ENCODE data around the gene FAM118B.

Gene FAM118B

DNA sequence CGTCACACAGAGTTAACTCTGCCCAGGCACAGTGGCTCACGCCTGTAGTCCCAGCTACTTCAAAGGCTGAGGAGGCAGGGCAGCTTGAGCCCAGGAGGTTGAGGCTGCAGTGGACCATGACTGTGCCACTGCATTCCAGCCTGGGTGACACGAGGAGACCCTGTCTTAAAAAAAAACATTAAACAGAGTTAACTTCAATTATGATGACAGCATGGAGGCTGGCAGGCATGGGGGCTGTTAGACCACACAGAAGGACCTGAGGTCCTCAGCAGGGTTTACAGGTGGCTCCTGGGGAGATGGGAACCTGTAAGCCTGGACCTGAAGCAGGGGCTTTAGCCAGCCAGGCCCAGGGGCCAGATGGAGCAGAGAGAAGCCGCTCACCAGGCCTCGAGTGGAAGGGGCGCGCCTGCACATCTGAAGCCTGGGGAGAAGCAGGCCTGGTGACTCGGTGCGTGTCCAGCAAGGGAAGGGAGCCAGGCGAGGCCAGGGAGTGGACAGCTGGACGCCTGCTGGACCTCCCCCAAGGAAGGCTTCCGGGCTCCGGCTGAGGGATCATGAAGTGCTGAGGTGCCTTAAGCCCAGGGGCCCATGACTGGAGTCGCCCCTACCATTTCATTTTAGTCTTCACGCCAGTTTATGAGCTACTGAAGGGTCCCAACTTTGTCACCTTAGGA is 25.4 kb upstream of the FAM118B start:
- no peaks in the 10 kb centered on the region for H3K9me3 ChIP-seq (ENCODE audit: control insufficient read depth in 5 of 5, low read length in 5 of 5)
- peaks cover 0 to 40% (median 14%) of the 10 kb centered on the region in 5 donors for H3K36me3 ChIP-seq (ENCODE audit: control insufficient read depth in 5 of 5, insufficient read depth in 5 of 5, low read length in 5 of 5)
- H3K27ac ChIP-seq (ENCODE audit: low read depth, low read length), result no peak overlapping the region
- no peaks in the 10 kb centered on the region for H3K27me3 ChIP-seq (ENCODE audit: control insufficient read depth in 5 of 5, insufficient read depth in 4 of 5, low read length in 5 of 5)
- no peak overlapping the region for H3K9ac ChIP-seq (ENCODE audit: low read length in 5 of 5)
- H3K4me1 ChIP-seq (ENCODE audit: control insufficient read depth in 5 of 5, insufficient read depth in 5 of 5, low read length in 5 of 5), result peaks cover 0 to 11% (median 7%) of the 10 kb centered on the region in 5 donors
- H3K4me3 ChIP-seq (ENCODE audit: low read depth in 1 of 5, low read length in 5 of 5), result no peak overlapping the region

DNA sequence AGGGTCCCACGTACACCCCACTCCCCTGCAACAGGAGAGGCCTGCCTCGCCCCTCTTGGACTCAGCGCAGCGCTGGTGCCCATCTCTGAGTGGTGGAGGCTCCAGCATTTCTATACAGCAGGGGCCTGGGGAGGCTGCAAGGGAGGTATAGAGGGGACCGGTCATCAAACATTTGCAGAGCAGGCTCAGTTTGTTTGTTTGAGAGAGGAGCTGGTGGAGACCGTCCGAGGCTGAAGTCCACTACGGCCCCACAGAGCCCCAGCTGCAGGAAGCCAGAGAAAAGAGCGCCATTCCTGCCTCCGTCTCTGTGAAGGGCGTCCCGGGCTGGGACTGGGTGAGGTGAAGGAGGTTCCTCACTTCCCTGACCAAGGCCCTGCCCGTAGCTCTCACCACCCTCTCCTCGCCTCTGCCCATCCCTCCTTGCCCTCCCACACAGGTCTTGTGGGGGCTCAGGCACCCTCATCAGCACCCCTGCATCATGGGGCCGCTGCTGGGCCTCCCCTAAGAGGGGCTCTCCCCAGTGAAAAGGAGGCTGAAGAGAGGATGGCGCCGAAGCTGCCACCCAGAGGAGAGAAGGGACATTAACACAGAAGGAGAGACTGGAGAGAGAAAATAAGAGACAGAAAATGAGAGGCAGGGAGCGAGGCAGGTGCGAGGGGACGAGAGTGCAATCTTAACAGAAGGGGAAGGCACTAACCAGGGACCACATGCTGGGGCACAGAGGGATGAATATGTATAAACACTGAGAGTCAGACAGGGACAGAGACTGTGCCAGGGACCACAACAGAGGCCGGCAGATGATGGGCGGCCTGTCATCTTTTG is 24.7 kb upstream of the FAM118B start:
- Histone ChIP-seq H3K27me3 (ENCODE audit: control insufficient read depth in 5 of 5, insufficient read depth in 4 of 5, low read length in 5 of 5) (no peaks in the 10 kb centered on the region), H3K36me3 (ENCODE audit: control insufficient read depth in 5 of 5, insufficient read depth in 5 of 5, low read length in 5 of 5) (peaks cover 0 to 48% (median 19%) of the 10 kb centered on the region in 5 donors), H3K4me3 (ENCODE audit: low read depth in 1 of 5, low read length in 5 of 5) (no peak overlapping the region), H3K9me3 (ENCODE audit: control insufficient read depth in 5 of 5, low read length in 5 of 5) (no peaks in the 10 kb centered on the region), H3K27ac (ENCODE audit: low read depth, low read length) (no peak overlapping the region), H3K4me1 (ENCODE audit: control insufficient read depth in 5 of 5, insufficient read depth in 5 of 5, low read length in 5 of 5) (peaks cover 0 to 11% (median 7%) of the 10 kb centered on the region in 5 donors), H3K9ac (ENCODE audit: low read length in 5 of 5) (no peak overlapping the region)

DNA sequence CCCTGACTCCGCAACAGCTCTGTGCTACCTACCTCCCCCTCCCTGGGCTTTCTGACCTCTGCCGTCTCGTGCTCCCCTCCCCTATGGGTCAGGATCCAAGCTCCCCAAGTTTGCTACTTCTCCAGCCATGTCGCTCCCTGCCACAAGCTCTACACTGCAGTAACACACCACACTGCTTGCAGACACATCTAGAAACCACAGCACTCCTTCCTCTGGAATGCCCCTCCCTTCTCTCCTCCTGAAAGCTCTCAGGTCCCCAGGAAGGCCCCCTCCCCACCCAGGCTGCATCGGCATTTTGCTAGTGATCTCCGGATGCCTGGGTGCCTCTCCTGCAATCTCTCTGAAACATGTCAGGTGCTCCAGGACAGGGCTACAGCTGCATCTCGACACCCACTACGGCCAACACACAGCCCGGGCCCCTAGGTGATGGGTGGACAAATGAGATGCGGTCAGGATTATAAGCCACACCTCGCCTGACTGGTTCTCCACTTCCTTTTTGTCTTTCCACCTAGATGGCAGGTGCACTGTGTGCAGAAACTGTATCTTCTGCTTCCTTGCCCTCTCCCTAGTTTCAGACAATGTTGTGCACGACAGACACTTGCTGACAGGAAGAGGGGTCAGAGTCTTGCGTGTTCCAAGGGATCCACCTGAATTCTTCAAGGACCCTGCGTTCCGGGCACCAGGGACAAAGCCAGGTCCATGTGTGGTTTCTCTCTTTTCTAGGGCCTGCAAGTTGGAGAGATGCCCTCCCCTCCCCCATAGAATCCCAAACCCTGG is 23.1 kb upstream of the FAM118B start:
- Histone ChIP-seq H3K4me1 (ENCODE audit: control insufficient read depth in 5 of 5, insufficient read depth in 5 of 5, low read length in 5 of 5) (peaks cover under 1 to 19% (median 14%) of the 10 kb centered on the region in 5 donors), H3K27me3 (ENCODE audit: control insufficient read depth in 5 of 5, insufficient read depth in 4 of 5, low read length in 5 of 5) (no peaks in the 10 kb centered on the region), H3K4me3 (ENCODE audit: low read depth in 1 of 5, low read length in 5 of 5) (no peak overlapping the region), H3K36me3 (ENCODE audit: control insufficient read depth in 5 of 5, insufficient read depth in 5 of 5, low read length in 5 of 5) (peaks cover 0 to 64% (median 26%) of the 10 kb centered on the region in 5 donors), H3K9ac (ENCODE audit: low read length in 5 of 5) (no peak overlapping the region), H3K9me3 (ENCODE audit: control insufficient read depth in 5 of 5, low read length in 5 of 5) (no peaks in the 10 kb centered on the region), H3K27ac (ENCODE audit: low read depth, low read length) (no peak overlapping the region)

DNA sequence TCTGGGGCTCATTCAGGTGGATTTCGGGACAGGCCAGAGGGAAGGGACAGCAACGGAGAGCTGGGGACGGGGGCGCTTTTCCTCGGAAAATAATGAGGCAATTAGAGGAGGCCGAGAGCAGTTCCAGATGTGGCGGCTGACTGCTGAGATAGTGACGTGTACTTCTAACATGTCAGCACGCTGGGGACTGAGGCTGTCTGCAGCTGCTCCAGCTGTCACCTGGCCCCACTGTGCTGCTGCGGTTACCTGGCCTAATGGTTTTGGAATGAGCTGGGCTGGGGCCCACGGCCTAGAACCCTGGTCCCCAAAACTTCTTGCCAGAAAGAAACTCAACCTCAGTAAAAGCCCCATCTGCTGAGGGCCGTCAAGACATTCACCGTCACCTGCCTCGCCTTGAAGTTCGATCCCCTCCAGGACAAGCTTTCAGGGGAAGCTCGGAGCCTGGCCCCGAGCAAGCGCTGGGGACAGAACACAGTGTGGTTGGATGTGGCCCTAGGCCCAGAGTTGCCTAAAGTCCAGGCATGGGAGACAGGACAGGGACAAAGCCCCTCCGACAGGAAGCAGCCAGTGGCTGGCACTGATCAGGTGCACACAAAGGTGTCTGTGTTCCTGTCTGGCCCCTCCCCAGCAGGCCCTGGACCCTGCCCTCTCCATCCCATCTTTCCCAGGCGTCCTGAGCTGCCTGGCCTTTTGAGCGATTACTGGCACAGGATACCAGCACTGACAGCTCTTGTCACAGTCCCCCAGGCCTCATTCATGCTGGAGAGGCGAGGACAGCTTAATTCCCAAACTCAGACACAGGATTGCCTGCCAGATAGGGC is 22.3 kb upstream of the FAM118B start:
- H3K9ac ChIP-seq (ENCODE audit: low read length in 5 of 5), result no peak overlapping the region
- H3K4me3 ChIP-seq (ENCODE audit: low read depth in 1 of 5, low read length in 5 of 5), result no peak overlapping the region
- H3K36me3 ChIP-seq (ENCODE audit: control insufficient read depth in 5 of 5, insufficient read depth in 5 of 5, low read length in 5 of 5), result peaks cover 0 to 64% (median 26%) of the 10 kb centered on the region in 5 donors
- H3K4me1 ChIP-seq (ENCODE audit: control insufficient read depth in 5 of 5, insufficient read depth in 5 of 5, low read length in 5 of 5), result peaks cover 1 to 24% (median 19%) of the 10 kb centered on the region in 5 donors
- H3K27me3 ChIP-seq (ENCODE audit: control insufficient read depth in 5 of 5, insufficient read depth in 4 of 5, low read length in 5 of 5), result no peaks in the 10 kb centered on the region
- no peaks in the 10 kb centered on the region for H3K9me3 ChIP-seq (ENCODE audit: control insufficient read depth in 5 of 5, low read length in 5 of 5)
- no peak overlapping the region for H3K27ac ChIP-seq (ENCODE audit: low read depth, low read length)

DNA sequence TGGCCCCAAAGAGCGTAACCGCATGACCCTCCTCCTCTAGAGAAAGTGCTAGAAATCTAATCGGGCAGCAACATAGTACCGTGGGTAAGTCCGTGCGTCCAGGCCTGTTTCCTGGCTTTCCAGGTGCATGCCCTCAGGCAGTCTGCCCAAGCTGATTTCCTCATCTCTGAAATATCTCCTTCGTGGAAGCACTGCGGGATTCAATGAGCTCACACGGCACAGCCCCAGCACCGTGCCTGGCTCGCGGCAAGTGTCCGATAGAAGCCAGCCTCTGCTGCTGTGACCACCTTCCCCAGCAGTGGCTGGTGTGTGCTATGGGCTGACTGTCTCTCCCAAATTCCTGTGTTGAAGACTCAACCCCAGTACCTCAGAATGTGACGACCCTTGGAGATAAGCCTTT is 20.8 kb upstream of the FAM118B start:
- Histone ChIP-seq H3K27ac (ENCODE audit: low read depth, low read length) (no peak overlapping the region), H3K27me3 (ENCODE audit: control insufficient read depth in 5 of 5, insufficient read depth in 4 of 5, low read length in 5 of 5) (no peaks in the 10 kb centered on the region), H3K9me3 (ENCODE audit: control insufficient read depth in 5 of 5, low read length in 5 of 5) (no peaks in the 10 kb centered on the region), H3K36me3 (ENCODE audit: control insufficient read depth in 5 of 5, insufficient read depth in 5 of 5, low read length in 5 of 5) (peaks cover 0 to 63% (median 28%) of the 10 kb centered on the region in 5 donors), H3K4me1 (ENCODE audit: control insufficient read depth in 5 of 5, insufficient read depth in 5 of 5, low read length in 5 of 5) (peaks cover 1 to 22% (median 18%) of the 10 kb centered on the region in 5 donors), H3K4me3 (ENCODE audit: low read depth in 1 of 5, low read length in 5 of 5) (no peak overlapping the region), H3K9ac (ENCODE audit: low read length in 5 of 5) (no peak overlapping the region)

DNA sequence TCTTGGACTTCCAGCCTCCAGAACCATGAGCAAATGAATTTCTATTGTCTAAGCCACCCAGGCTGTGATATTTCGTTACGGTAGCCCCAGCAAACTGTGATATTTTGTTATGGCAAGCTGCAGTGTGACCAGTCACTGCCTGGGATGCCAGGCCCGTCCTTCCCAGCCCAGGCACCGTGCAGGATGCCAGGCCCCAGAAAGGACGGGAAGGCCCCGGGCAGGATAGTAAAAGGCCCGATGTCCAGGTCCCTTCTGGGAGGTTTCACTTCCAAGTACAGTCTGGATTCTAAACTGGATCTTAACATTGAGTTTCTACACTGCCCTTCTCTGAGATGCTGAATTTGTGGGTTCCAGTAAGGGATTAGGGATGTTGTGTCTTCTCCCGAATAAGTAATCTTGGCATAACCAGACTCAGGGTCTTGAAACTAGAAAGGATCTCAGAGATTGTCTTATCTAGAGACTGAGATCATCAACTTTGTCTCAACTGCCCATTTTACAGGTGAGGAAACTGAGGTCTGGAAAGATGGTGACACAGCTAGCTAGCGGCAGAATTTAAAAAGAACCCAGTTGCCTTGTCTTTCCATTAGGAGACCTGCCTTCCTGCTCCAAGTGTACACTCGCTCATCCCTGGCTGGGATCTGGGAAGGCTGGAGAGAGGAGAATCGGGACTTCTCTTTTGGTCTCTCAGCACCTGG is 20.1 kb upstream of the FAM118B start:
- H3K9me3 ChIP-seq (ENCODE audit: control insufficient read depth in 5 of 5, low read length in 5 of 5), result no peaks in the 10 kb centered on the region
- H3K27me3 ChIP-seq (ENCODE audit: control insufficient read depth in 5 of 5, insufficient read depth in 4 of 5, low read length in 5 of 5), result no peaks in the 10 kb centered on the region
- H3K9ac ChIP-seq (ENCODE audit: low read length in 5 of 5), result no peak overlapping the region
- peak overlapping the region; percentile 54 for H3K27ac ChIP-seq (ENCODE audit: low read depth, low read length)
- H3K4me1 ChIP-seq (ENCODE audit: control insufficient read depth in 5 of 5, insufficient read depth in 5 of 5, low read length in 5 of 5), result peaks cover 0 to 15% (median 12%) of the 10 kb centered on the region in 5 donors
- H3K4me3 ChIP-seq (ENCODE audit: low read depth in 1 of 5, low read length in 5 of 5), result no peak overlapping the region
- peaks cover 0 to 66% (median 32%) of the 10 kb centered on the region in 5 donors for H3K36me3 ChIP-seq (ENCODE audit: control insufficient read depth in 5 of 5, insufficient read depth in 5 of 5, low read length in 5 of 5)

DNA sequence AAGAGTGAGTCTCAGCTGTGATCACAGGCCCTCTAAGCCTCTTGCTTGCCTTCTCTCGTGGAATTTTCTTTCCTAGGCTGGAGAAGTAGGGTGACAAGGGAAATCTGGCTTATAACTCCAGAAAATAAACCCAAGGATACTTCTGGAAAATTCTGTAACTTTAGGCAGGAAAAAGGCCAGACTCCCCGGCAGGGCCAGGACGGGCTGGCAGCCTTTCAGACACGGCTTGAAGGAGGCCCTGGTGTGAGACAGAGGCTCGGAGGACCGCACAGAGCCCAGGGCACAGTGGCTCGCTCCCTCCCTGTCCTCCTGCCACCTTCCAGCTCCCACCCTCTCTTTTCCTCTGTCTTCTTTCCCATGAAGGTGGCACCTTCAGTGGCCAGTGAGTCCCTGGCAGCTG is 19.2 kb upstream of the FAM118B start:
- peaks cover 0 to 69% (median 38%) of the 10 kb centered on the region in 5 donors for H3K36me3 ChIP-seq (ENCODE audit: control insufficient read depth in 5 of 5, insufficient read depth in 5 of 5, low read length in 5 of 5)
- no peak overlapping the region for H3K4me3 ChIP-seq (ENCODE audit: low read depth in 1 of 5, low read length in 5 of 5)
- H3K4me1 ChIP-seq (ENCODE audit: control insufficient read depth in 5 of 5, insufficient read depth in 5 of 5, low read length in 5 of 5), result peaks cover 0 to 16% (median 12%) of the 10 kb centered on the region in 5 donors
- no peaks in the 10 kb centered on the region for H3K27me3 ChIP-seq (ENCODE audit: control insufficient read depth in 5 of 5, insufficient read depth in 4 of 5, low read length in 5 of 5)
- H3K9me3 ChIP-seq (ENCODE audit: control insufficient read depth in 5 of 5, low read length in 5 of 5), result peaks cover 0 to 2% (median 0%) of the 10 kb centered on the region in 5 donors
- H3K27ac ChIP-seq (ENCODE audit: low read depth, low read length), result peak overlapping the region; percentile 54
- peak overlapping the region in 2 of 5 donors; percentile 27 to 35 for H3K9ac ChIP-seq (ENCODE audit: low read length in 5 of 5)

DNA sequence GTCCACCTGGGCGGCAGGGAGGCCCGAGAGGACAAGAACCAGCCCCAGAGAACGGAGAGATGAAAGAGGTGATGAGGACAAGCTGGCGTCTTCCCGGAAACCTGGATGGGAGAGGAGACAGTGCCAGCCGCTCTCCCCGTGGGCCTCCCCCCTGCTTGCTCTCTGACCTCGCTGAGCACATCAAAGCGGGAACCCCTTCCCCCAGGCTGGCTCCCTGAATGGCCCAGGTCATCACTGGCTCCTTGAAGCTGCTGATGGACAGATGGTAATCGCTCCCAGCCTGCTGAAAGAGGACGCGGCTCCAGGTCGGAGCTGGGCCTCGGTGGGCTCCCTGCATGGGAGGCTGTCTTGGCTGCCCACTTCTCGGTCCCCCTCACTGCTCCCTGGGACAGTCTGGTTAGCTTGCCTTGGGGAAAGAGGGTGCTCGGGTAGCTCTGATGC is 18.5 kb upstream of the FAM118B start:
- Histone ChIP-seq H3K4me3 (ENCODE audit: low read depth in 1 of 5, low read length in 5 of 5) (no peak overlapping the region), H3K9ac (ENCODE audit: low read length in 5 of 5) (no peak overlapping the region), H3K27me3 (ENCODE audit: control insufficient read depth in 5 of 5, insufficient read depth in 4 of 5, low read length in 5 of 5) (no peaks in the 10 kb centered on the region), H3K9me3 (ENCODE audit: control insufficient read depth in 5 of 5, low read length in 5 of 5) (peaks cover 0 to 5% (median 0%) of the 10 kb centered on the region in 5 donors), H3K36me3 (ENCODE audit: control insufficient read depth in 5 of 5, insufficient read depth in 5 of 5, low read length in 5 of 5) (peaks cover 0 to 73% (median 45%) of the 10 kb centered on the region in 5 donors), H3K27ac (ENCODE audit: low read depth, low read length) (peak overlapping the region; percentile 54), H3K4me1 (ENCODE audit: control insufficient read depth in 5 of 5, insufficient read depth in 5 of 5, low read length in 5 of 5) (peaks cover 0 to 23% (median 16%) of the 10 kb centered on the region in 5 donors)

DNA sequence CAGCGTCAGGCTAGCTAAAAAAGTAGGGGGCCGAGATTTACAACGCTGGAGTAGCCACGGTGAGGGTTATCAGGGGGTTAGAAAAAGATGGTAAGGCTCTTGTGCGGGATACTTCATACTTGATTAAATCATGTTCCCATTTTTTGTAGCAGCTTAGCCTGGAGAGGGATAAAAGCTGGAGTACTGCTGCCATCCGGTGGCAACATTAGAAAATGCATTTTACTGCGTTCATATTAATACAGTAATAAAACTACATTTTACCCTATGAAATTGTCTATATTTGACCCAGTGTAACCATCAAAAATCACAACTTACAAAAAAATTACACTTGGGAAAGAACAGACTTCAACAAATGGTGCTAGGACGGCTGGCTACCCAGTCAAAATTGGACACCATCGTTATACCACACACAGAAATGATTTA is 17.4 kb upstream of the FAM118B start:
- H3K4me3 ChIP-seq (ENCODE audit: low read depth in 1 of 5, low read length in 5 of 5), result no peak overlapping the region
- no peak overlapping the region for H3K9ac ChIP-seq (ENCODE audit: low read length in 5 of 5)
- H3K9me3 ChIP-seq (ENCODE audit: control insufficient read depth in 5 of 5, low read length in 5 of 5), result peaks cover 0 to 5% (median 0%) of the 10 kb centered on the region in 5 donors
- no peak overlapping the region for H3K27ac ChIP-seq (ENCODE audit: low read depth, low read length)
- no peaks in the 10 kb centered on the region for H3K27me3 ChIP-seq (ENCODE audit: control insufficient read depth in 5 of 5, insufficient read depth in 4 of 5, low read length in 5 of 5)
- peaks cover 0 to 69% (median 45%) of the 10 kb centered on the region in 5 donors for H3K36me3 ChIP-seq (ENCODE audit: control insufficient read depth in 5 of 5, insufficient read depth in 5 of 5, low read length in 5 of 5)
- peaks cover 0 to 26% (median 16%) of the 10 kb centered on the region in 5 donors for H3K4me1 ChIP-seq (ENCODE audit: control insufficient read depth in 5 of 5, insufficient read depth in 5 of 5, low read length in 5 of 5)

Data from subcutaneous abdominal adipose tissue (tissue), 5 donors.